B cell (primary cell): Measurements from ENCODE around the gene DIS3L2.

Experiments used
- CTCF ChIP-seq: fragments of 200-600 bp; IDR thresholded peaks from one replicate; pipeline ENCODE4 v1.8.0; 2022; ENCODE audit warnings: antibody characterized with exemption, mild to moderate bottlenecking
- EZH2 ChIP-seq: IDR thresholded peaks from 2 replicates; pipeline ENCODE4 v1.6.1; 2012; ENCODE audit warnings: borderline replicate concordance, low read depth, mild to moderate bottlenecking, moderate library complexity, low read length; ENCODE audit not compliant: insufficient read depth, poor library complexity, severe bottlenecking

- no peak for TF ChIP-seq CTCF
- no peak for TF ChIP-seq EZH2
Observed at GRCh38 chr2:232000439-232000838, 38.9 kb downstream of the DIS3L2 start.
